IMR-90 (cell line): ENCODE data around the gene CTAGE8. TPM values are rescaled to one million over a fixed set of nuclear protein-coding genes. Genes with fewer than 3 reads are reported as not detected.

Source experiments
- polyA plus RNA-seq, 3 experiments: library from polyadenylated mRNA; depleted of rRNA; stranded (reverse); fragments of >200 nt; gene quantifications; 2 replicates each; pipeline ENCODE4 v1.2.3, GENCODE V29; 2012; ENCODE audit warnings: low replicate concordance in 1 of 3
- total RNA-seq: library from RNA; depleted of rRNA; stranded (reverse); fragments of >200 nt; gene quantifications from 2 replicates; pipeline ENCODE4 v1.2.3, GENCODE V29; 2012; rRNA removed

Gene CTAGE8
- total and polyA plus RNA-seq, 2 of the 4 experiments (the other 2 are of a cell fraction), result not detected

Other genes with a start within 250 kb of the CTAGE8 start
- gene OR2A5, start 220.3 kb downstream of the CTAGE8 start, total RNA-seq, result not detected in 2 replicates
- not detected in 2 replicates for gene OR2A5, start 220.3 kb downstream of the CTAGE8 start, polyA plus RNA-seq (2012; rRNA removed)
- not detected in 2 replicates for gene OR2A25, start 199.5 kb downstream of the CTAGE8 start, total RNA-seq
- not detected in 2 replicates for gene OR2A25, start 199.5 kb downstream of the CTAGE8 start, polyA plus RNA-seq (2012; rRNA removed)
- gene OR2A12, start 183.0 kb downstream of the CTAGE8 start, total RNA-seq, result not detected in 2 replicates
- not detected in 2 replicates for gene OR2A12, start 183.0 kb downstream of the CTAGE8 start, polyA plus RNA-seq (2012; rRNA removed)
- not detected in 2 replicates for gene OR2A2, start 159.7 kb downstream of the CTAGE8 start, total RNA-seq
- not detected in 2 replicates for gene OR2A2, start 159.7 kb downstream of the CTAGE8 start, polyA plus RNA-seq (2012; rRNA removed)
- gene OR2A14, start 146.1 kb downstream of the CTAGE8 start, total RNA-seq, result not detected in 2 replicates
- not detected in 2 replicates for gene OR2A14, start 146.1 kb downstream of the CTAGE8 start, polyA plus RNA-seq (2012; rRNA removed)
- not detected in 2 replicates for gene CTAGE4, start 85.8 kb downstream of the CTAGE8 start, total RNA-seq
- gene CTAGE4, start 85.8 kb downstream of the CTAGE8 start, polyA plus RNA-seq (2012; rRNA removed), result 0.03 TPM in 1 of 2 replicates, not detected in the other
- not detected in 2 replicates for gene ARHGEF35, start 73.5 kb downstream of the CTAGE8 start, total RNA-seq
- not detected in 2 replicates for gene ARHGEF35, start 73.5 kb downstream of the CTAGE8 start, polyA plus RNA-seq (2012; rRNA removed)
- not detected in 2 replicates for gene OR2A42, start 29.7 kb downstream of the CTAGE8 start, total RNA-seq
- not detected in 2 replicates for gene OR2A42, start 29.7 kb downstream of the CTAGE8 start, polyA plus RNA-seq (2012; rRNA removed)
- gene OR2A7, start 4.5 kb downstream of the CTAGE8 start, total RNA-seq, result not detected in 2 replicates
- not detected in 2 replicates for gene OR2A7, start 4.5 kb downstream of the CTAGE8 start, polyA plus RNA-seq (2012; rRNA removed)
- gene OR2A1, start 43.1 kb upstream of the CTAGE8 start, total RNA-seq, result not detected in 2 replicates
- gene OR2A1, start 43.1 kb upstream of the CTAGE8 start, polyA plus RNA-seq (2012; rRNA removed), result not detected in 2 replicates
- under 0.01 TPM in 2 replicates for gene ARHGEF5, start 86.1 kb upstream of the CTAGE8 start, total RNA-seq
- 0.10 and 0.19 TPM in 2 replicates for gene ARHGEF5, start 86.1 kb upstream of the CTAGE8 start, polyA plus RNA-seq (2012; rRNA removed)
- not detected in 2 replicates for gene NOBOX, start 134.4 kb upstream of the CTAGE8 start, total RNA-seq
- not detected in 2 replicates for gene NOBOX, start 134.4 kb upstream of the CTAGE8 start, polyA plus RNA-seq (2012; rRNA removed)